ENCODE measurements around the gene KRT76. TPM values are rescaled to one million over a fixed set of nuclear protein-coding genes. Genes with fewer than 3 reads are reported as not detected.

The KRT76 gene
- total RNA-seq, 1 donor from 2014 or later = not detected

DNA sequence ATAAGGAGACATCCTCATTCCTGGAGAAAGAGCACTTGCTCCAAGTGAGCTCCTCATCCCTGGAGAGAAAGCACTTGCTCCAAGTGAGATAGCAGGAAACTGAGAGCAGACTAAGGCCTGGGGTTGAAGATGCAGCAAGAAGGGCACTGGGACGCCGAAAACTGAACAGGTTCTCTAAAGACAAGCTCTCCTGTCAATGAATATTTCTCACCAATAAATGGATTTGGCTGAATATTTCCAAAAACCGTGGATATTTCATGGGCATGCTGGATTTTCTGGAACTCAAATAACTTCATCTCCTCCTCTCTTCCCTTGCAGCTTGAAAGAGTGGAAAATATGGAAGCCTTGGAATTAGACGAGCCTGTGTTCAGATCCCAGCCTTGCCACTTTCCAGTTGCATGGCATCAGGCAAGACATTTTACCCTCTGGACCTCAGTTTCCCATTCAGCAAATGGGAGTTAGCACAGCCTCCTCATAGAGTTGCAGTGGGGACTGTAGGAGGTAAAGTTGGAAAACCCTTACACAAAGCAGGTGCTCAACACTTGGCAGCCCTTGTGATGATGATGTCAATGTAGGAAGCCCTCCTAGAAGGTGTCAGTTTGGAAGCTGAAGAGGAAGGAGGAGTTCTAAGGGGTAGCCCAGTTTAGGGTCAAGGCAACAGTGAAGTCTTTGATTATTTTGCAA lies 4.4 kb upstream of the KRT76 start:
- no peak overlapping the region for H3K4me3 ChIP-seq (ENCODE audit: low read length in 3 of 3)
- H3K9ac ChIP-seq (ENCODE audit: low read depth in 1 of 3, low read length in 3 of 3) = no peak overlapping the region
- H3K36me3 ChIP-seq (ENCODE audit: control insufficient read depth in 3 of 3, insufficient read depth in 3 of 3, low read length in 3 of 3) = no peaks in the 10 kb centered on the region
- H3K9me3 ChIP-seq (ENCODE audit: control insufficient read depth in 3 of 3, low read length in 3 of 3) = no peaks in the 10 kb centered on the region
- peaks cover 15 to 28% (median 19%) of the 10 kb centered on the region in 3 donors for H3K27me3 ChIP-seq (ENCODE audit: control insufficient read depth in 3 of 3, insufficient read depth in 3 of 3, low read length in 3 of 3)
- no peaks in the 10 kb centered on the region for H3K4me1 ChIP-seq (ENCODE audit: control insufficient read depth in 3 of 3, insufficient read depth in 3 of 3, low read length in 3 of 3)
- no peak overlapping the region for H3K27ac ChIP-seq (ENCODE audit: low read depth, low read length)

DNA sequence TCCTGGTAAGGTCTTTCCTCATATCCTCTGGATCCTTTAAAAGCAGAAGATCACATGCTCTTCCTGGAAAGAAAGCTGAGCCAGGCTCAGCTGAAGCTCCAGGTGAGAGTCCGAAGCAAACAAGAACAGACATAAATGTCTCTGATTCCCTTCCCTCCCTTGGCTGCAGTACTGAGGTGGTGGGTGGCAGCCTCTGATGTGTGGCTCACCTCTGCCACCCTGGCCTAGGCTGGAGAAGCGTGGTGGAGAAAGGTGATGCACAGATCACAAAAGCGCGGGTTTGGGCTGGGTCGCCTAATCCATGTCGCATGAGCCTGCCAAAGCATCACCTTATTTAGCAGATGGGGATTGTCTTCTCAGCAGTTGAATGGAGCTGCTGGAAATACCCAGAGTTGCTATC lies 2.8 kb upstream of the KRT76 start:
- Histone ChIP-seq H3K9ac (ENCODE audit: low read depth in 1 of 3, low read length in 3 of 3) (no peak overlapping the region), H3K9me3 (ENCODE audit: control insufficient read depth in 3 of 3, low read length in 3 of 3) (no peaks in the 10 kb centered on the region), H3K27me3 (ENCODE audit: control insufficient read depth in 3 of 3, insufficient read depth in 3 of 3, low read length in 3 of 3) (peaks cover 9 to 28% (median 17%) of the 10 kb centered on the region in 3 donors), H3K4me3 (ENCODE audit: low read length in 3 of 3) (no peak overlapping the region), H3K4me1 (ENCODE audit: control insufficient read depth in 3 of 3, insufficient read depth in 3 of 3, low read length in 3 of 3) (no peaks in the 10 kb centered on the region), H3K27ac (ENCODE audit: low read depth, low read length) (no peak overlapping the region), H3K36me3 (ENCODE audit: control insufficient read depth in 3 of 3, insufficient read depth in 3 of 3, low read length in 3 of 3) (no peaks in the 10 kb centered on the region)

DNA sequence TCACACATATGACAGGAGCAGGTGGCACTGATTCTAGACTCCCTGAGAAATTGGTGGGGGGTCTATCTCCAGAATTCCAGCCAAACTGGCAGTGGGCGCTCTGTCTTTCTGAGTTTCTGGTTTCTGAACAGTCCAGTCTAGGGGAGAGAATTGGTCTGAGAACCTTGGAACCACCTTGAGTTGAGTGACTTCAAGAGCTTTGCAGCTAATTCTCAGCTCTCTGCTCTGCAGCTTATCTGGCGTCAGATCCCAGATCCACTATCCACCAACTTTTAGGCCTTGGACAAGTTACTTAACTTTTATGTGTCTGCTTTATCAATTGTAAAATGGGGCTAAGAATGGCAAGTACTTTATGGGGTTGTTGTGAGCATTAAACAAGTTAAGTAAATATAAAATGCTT lies 1.7 kb upstream of the KRT76 start:
- Histone ChIP-seq H3K9me3 (ENCODE audit: control insufficient read depth in 3 of 3, low read length in 3 of 3) (no peaks in the 10 kb centered on the region), H3K4me3 (ENCODE audit: low read length in 3 of 3) (no peak overlapping the region), H3K4me1 (ENCODE audit: control insufficient read depth in 3 of 3, insufficient read depth in 3 of 3, low read length in 3 of 3) (no peaks in the 10 kb centered on the region), H3K36me3 (ENCODE audit: control insufficient read depth in 3 of 3, insufficient read depth in 3 of 3, low read length in 3 of 3) (no peaks in the 10 kb centered on the region), H3K27me3 (ENCODE audit: control insufficient read depth in 3 of 3, insufficient read depth in 3 of 3, low read length in 3 of 3) (peaks cover 8 to 22% (median 17%) of the 10 kb centered on the region in 3 donors), H3K9ac (ENCODE audit: low read depth in 1 of 3, low read length in 3 of 3) (no peak overlapping the region), H3K27ac (ENCODE audit: low read depth, low read length) (no peak overlapping the region)

DNA sequence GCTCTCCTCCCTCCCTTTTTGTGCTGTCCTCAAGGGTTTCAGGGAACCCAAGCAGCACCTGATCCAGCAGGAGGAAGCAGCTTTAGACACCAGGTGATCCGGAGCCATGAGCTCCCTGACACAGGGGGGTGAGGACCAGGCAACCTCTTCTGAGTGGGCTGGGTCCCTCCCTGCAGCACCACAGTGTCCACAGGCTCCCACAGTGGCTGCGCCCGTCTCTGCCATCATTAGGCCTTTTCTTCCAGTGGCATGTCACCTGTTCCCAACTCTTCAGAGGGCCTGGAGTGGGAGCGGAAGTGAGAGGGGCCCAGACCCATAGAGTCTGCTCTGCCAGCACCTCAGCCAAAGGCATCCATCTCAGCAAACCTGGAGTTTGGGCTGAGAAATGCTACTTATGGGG lies 421 bp upstream of the KRT76 start:
- Histone ChIP-seq H3K27me3 (ENCODE audit: control insufficient read depth in 3 of 3, insufficient read depth in 3 of 3, low read length in 3 of 3) (peaks cover 8 to 22% (median 12%) of the 10 kb centered on the region in 3 donors), H3K4me1 (ENCODE audit: control insufficient read depth in 3 of 3, insufficient read depth in 3 of 3, low read length in 3 of 3) (no peaks in the 10 kb centered on the region), H3K27ac (ENCODE audit: low read depth, low read length) (no peak overlapping the region), H3K9ac (ENCODE audit: low read depth in 1 of 3, low read length in 3 of 3) (no peak overlapping the region), H3K4me3 (ENCODE audit: low read length in 3 of 3) (no peak overlapping the region), H3K36me3 (ENCODE audit: control insufficient read depth in 3 of 3, insufficient read depth in 3 of 3, low read length in 3 of 3) (no peaks in the 10 kb centered on the region), H3K9me3 (ENCODE audit: control insufficient read depth in 3 of 3, low read length in 3 of 3) (no peaks in the 10 kb centered on the region)

DNA sequence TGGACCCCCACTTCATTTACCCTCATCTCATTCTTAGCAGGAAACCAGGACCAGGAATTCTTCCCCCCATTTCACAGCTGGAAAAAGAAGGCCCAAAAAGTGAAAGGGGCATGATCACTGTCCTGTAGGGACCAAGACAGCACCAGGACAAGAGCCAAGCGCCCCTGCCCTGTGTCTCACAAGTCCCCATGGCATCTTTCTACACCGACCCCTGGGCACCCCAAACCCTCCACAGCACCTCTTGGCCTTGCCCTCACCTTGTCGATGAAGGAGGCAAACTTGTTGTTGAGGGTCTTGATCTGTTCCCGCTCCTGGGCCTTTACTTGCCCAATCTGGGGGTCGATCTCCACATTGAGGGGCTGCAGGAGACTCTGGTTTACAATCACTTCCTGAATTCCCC lies 710 bp downstream of the KRT76 start:
- no peak overlapping the region for H3K9ac ChIP-seq (ENCODE audit: low read depth in 1 of 3, low read length in 3 of 3)
- H3K4me1 ChIP-seq (ENCODE audit: control insufficient read depth in 3 of 3, insufficient read depth in 3 of 3, low read length in 3 of 3) = no peaks in the 10 kb centered on the region
- H3K27ac ChIP-seq (ENCODE audit: low read depth, low read length) = no peak overlapping the region
- no peaks in the 10 kb centered on the region for H3K9me3 ChIP-seq (ENCODE audit: control insufficient read depth in 3 of 3, low read length in 3 of 3)
- H3K27me3 ChIP-seq (ENCODE audit: control insufficient read depth in 3 of 3, insufficient read depth in 3 of 3, low read length in 3 of 3) = peaks cover 12 to 27% (median 12%) of the 10 kb centered on the region in 3 donors
- no peak overlapping the region for H3K4me3 ChIP-seq (ENCODE audit: low read length in 3 of 3)
- no peaks in the 10 kb centered on the region for H3K36me3 ChIP-seq (ENCODE audit: control insufficient read depth in 3 of 3, insufficient read depth in 3 of 3, low read length in 3 of 3)

DNA sequence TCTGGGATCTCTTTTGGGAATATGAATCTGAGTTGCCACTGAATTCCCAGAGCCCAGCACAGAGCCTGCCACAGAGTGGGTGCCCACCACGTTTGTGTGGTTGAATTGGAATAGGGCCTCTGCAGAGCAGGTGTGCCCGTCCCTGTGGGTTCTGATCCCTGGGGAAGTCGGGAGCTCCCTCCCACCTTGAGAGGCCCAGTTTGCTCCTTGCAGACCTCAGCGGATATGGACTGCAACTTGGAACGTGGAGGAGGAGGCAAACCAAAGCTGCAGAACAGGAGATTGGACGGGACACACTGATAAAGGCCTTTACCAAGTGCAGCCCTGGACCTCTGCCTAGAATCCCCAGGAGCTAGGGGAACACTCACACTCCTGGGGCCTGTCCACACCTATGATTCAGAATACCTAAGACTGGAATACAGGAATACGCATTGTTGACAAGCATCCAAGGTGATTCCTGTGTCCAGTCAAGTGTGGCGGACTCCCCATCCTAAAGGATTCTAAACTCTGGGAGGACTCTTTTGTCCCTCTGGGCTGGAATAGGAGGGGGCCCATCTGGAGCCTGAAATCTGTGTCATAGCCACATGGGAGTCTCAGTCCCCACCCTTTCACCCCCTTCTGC lies 2.4 kb downstream of the KRT76 start:
- no peak overlapping the region for H3K27ac ChIP-seq (ENCODE audit: low read depth, low read length)
- peaks cover 0 to 2% (median 2%) of the 10 kb centered on the region in 3 donors for H3K9me3 ChIP-seq (ENCODE audit: control insufficient read depth in 3 of 3, low read length in 3 of 3)
- H3K36me3 ChIP-seq (ENCODE audit: control insufficient read depth in 3 of 3, insufficient read depth in 3 of 3, low read length in 3 of 3) = no peaks in the 10 kb centered on the region
- no peak overlapping the region for H3K9ac ChIP-seq (ENCODE audit: low read depth in 1 of 3, low read length in 3 of 3)
- no peaks in the 10 kb centered on the region for H3K4me1 ChIP-seq (ENCODE audit: control insufficient read depth in 3 of 3, insufficient read depth in 3 of 3, low read length in 3 of 3)
- peaks cover 12 to 24% (median 17%) of the 10 kb centered on the region in 3 donors for H3K27me3 ChIP-seq (ENCODE audit: control insufficient read depth in 3 of 3, insufficient read depth in 3 of 3, low read length in 3 of 3)
- no peak overlapping the region for H3K4me3 ChIP-seq (ENCODE audit: low read length in 3 of 3)

DNA sequence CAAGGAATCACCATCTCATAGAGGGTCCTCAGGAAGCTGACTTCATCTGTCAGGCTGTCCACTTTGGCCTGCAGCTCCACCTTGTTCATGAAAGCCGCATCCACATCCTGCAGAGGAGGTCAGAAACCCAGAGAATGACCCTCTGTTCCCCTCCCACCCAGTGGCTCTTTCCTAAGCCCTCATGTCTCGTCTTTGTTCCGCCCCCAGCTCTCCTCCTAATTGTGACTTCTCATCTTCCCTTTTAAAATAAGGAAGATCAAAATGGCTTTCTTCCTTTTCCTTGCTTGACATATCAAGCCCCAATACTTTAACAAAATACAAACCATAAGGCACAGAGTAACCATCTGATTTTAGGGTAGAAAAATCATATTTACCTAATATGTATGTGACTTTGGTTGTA lies 4.4 kb downstream of the KRT76 start:
- Histone ChIP-seq H3K4me1 (ENCODE audit: control insufficient read depth in 3 of 3, insufficient read depth in 3 of 3, low read length in 3 of 3) (no peaks in the 10 kb centered on the region), H3K4me3 (ENCODE audit: low read length in 3 of 3) (no peak overlapping the region), H3K9ac (ENCODE audit: low read depth in 1 of 3, low read length in 3 of 3) (no peak overlapping the region), H3K9me3 (ENCODE audit: control insufficient read depth in 3 of 3, low read length in 3 of 3) (peaks cover 0 to 2% (median 2%) of the 10 kb centered on the region in 3 donors), H3K36me3 (ENCODE audit: control insufficient read depth in 3 of 3, insufficient read depth in 3 of 3, low read length in 3 of 3) (no peaks in the 10 kb centered on the region), H3K27me3 (ENCODE audit: control insufficient read depth in 3 of 3, insufficient read depth in 3 of 3, low read length in 3 of 3) (peaks cover 11 to 18% (median 15%) of the 10 kb centered on the region in 3 donors), H3K27ac (ENCODE audit: low read depth, low read length) (no peak overlapping the region)

DNA sequence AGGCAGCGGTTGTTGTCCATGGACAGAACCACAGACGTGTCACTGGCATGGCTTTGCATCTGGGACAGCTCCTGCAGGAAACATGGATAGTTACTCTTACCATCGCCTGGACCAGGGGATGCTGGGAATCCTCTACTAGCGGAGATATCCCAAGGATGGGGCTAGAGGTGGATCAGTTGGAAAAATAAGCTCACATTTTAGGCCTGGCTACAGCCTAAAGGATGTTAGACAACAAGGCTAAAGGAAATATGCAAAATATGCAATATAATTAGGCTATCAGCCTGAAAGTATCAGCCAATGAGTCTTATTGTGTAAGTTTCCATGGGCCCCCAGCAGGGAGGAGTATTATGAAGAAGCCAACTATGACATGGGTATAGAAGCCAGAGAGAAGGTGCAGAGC lies 5.0 kb downstream of the KRT76 start:
- Histone ChIP-seq H3K4me3 (ENCODE audit: low read length in 3 of 3) (no peak overlapping the region), H3K4me1 (ENCODE audit: control insufficient read depth in 3 of 3, insufficient read depth in 3 of 3, low read length in 3 of 3) (no peaks in the 10 kb centered on the region), H3K27me3 (ENCODE audit: control insufficient read depth in 3 of 3, insufficient read depth in 3 of 3, low read length in 3 of 3) (peaks cover 10 to 12% (median 12%) of the 10 kb centered on the region in 3 donors), H3K9me3 (ENCODE audit: control insufficient read depth in 3 of 3, low read length in 3 of 3) (peaks cover 0 to 2% (median 2%) of the 10 kb centered on the region in 3 donors), H3K27ac (ENCODE audit: low read depth, low read length) (no peak overlapping the region), H3K36me3 (ENCODE audit: control insufficient read depth in 3 of 3, insufficient read depth in 3 of 3, low read length in 3 of 3) (no peaks in the 10 kb centered on the region), H3K9ac (ENCODE audit: low read depth in 1 of 3, low read length in 3 of 3) (no peak overlapping the region)

DNA sequence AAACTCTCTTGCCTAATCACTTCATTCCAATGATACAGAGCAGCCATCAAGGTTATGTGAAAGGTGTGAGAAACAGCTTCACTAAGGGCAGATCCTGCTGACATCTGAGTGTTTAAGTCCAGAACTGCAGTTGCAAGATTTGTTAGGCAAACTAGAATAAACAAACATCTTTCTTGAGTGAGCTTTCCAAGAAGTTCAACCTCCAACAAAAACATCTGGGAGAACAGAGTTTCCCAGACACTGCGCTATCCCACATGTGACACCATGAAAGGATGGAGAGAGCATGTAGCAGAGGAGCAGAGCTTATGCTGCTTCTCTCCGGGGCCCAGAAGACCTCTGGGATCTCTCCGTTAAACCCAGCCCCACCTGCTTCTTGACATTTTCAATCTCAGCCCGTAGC lies 5.6 kb downstream of the KRT76 start:
- peaks cover 0 to 2% (median 2%) of the 10 kb centered on the region in 3 donors for H3K9me3 ChIP-seq (ENCODE audit: control insufficient read depth in 3 of 3, low read length in 3 of 3)
- no peaks in the 10 kb centered on the region for H3K36me3 ChIP-seq (ENCODE audit: control insufficient read depth in 3 of 3, insufficient read depth in 3 of 3, low read length in 3 of 3)
- H3K27ac ChIP-seq (ENCODE audit: low read depth, low read length) = no peak overlapping the region
- H3K4me3 ChIP-seq (ENCODE audit: low read length in 3 of 3) = no peak overlapping the region
- no peak overlapping the region for H3K9ac ChIP-seq (ENCODE audit: low read depth in 1 of 3, low read length in 3 of 3)
- H3K4me1 ChIP-seq (ENCODE audit: control insufficient read depth in 3 of 3, insufficient read depth in 3 of 3, low read length in 3 of 3) = no peaks in the 10 kb centered on the region
- H3K27me3 ChIP-seq (ENCODE audit: control insufficient read depth in 3 of 3, insufficient read depth in 3 of 3, low read length in 3 of 3) = peaks cover 10 to 12% (median 12%) of the 10 kb centered on the region in 3 donors

DNA sequence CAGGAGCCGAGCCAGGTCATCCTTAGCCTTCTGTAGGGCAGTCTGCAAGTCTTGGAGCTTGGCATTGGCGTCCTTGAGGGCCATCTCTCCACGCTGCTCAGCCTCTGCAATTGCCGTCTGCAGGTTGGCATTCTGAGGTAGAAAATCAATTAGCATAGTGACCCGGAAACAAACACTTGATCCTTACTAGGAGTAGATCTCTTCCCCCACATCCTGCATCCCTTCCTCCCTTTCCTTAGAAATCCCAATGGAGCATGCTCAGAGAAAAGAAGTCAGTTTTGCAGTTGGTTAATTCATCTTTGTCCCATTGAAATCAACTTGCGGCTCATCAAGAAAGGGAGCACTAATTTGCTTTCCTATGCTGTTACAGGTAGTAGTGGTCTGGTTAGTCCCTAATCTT lies 6.1 kb downstream of the KRT76 start:
- Histone ChIP-seq H3K9me3 (ENCODE audit: control insufficient read depth in 3 of 3, low read length in 3 of 3) (peaks cover 0 to 2% (median 2%) of the 10 kb centered on the region in 3 donors), H3K4me1 (ENCODE audit: control insufficient read depth in 3 of 3, insufficient read depth in 3 of 3, low read length in 3 of 3) (no peaks in the 10 kb centered on the region), H3K27ac (ENCODE audit: low read depth, low read length) (no peak overlapping the region), H3K4me3 (ENCODE audit: low read length in 3 of 3) (no peak overlapping the region), H3K27me3 (ENCODE audit: control insufficient read depth in 3 of 3, insufficient read depth in 3 of 3, low read length in 3 of 3) (peaks cover 10 to 12% (median 12%) of the 10 kb centered on the region in 3 donors), H3K9ac (ENCODE audit: low read depth in 1 of 3, low read length in 3 of 3) (no peak overlapping the region), H3K36me3 (ENCODE audit: control insufficient read depth in 3 of 3, insufficient read depth in 3 of 3, low read length in 3 of 3) (no peaks in the 10 kb centered on the region)

All from skeletal muscle tissue (tissue), 4 donors.